ENCODE results near the gene CFAP69.
A peak's percentile ranks its signal among the peaks of the same experiment; 100 is the strongest.

CFAP69 gene

GRCh38 chr7:90216771-90217170 is 28.2 kb upstream of the CFAP69 start:
- no peaks in the 10 kb centered on the region for H3K36me3 ChIP-seq (ENCODE audit: insufficient read depth, low read length)

GRCh38 chr7:90222390-90222789 is 22.6 kb upstream of the CFAP69 start:
- Histone ChIP-seq H3K27me3 (ENCODE audit: control insufficient read depth, insufficient read depth, low read length) (no peaks in the 10 kb centered on the region), H3K4me2 (ENCODE audit: low read length) (no peak overlapping the region), H3K36me3 (ENCODE audit: insufficient read depth, low read length) (no peaks in the 10 kb centered on the region), H3K4me3 (ENCODE audit: low read length) (no peak overlapping the region), H3K4me1 (ENCODE audit: control insufficient read depth, insufficient read depth, low read length) (peaks cover 14% of the 10 kb centered on the region), H3K9ac (ENCODE audit: low read depth, low read length) (no peak overlapping the region), H3K9me3 (replicated peaks; ENCODE audit: low read length) (no peaks in the 10 kb centered on the region)

More at GRCh38 chr7:90216771-90217170, 28.2 kb upstream of the CFAP69 start:
- Histone ChIP-seq H3K27me3 (ENCODE audit: control insufficient read depth, insufficient read depth, low read length) (no peaks in the 10 kb centered on the region), H3K9ac (ENCODE audit: low read depth, low read length) (no peak overlapping the region), H3K4me2 (ENCODE audit: low read length) (no peak overlapping the region), H3K4me3 (ENCODE audit: low read length) (no peak overlapping the region), H3K4me1 (ENCODE audit: control insufficient read depth, insufficient read depth, low read length) (peaks cover 4% of the 10 kb centered on the region), H3K9me3 (replicated peaks; ENCODE audit: low read length) (no peaks in the 10 kb centered on the region)

- Histone ChIP-seq H3K4me2 (ENCODE audit: low read length) (peak overlapping the region; percentile 33), H3K27me3 (ENCODE audit: control insufficient read depth, insufficient read depth, low read length) (no peaks in the 10 kb centered on the region), H3K9ac (ENCODE audit: low read depth, low read length) (no peak overlapping the region), H3K36me3 (ENCODE audit: insufficient read depth, low read length) (no peaks in the 10 kb centered on the region), H3K4me3 (ENCODE audit: low read length) (peak overlapping the region; percentile 37), H3K4me1 (ENCODE audit: control insufficient read depth, insufficient read depth, low read length) (peaks cover 14% of the 10 kb centered on the region), H3K9me3 (replicated peaks; ENCODE audit: low read length) (no peaks in the 10 kb centered on the region)
Observed at GRCh38 chr7:90222811-90223725, 21.9 kb upstream of the CFAP69 start.

- Histone ChIP-seq H3K4me3 (ENCODE audit: low read length) (no peak overlapping the region), H3K4me2 (ENCODE audit: low read length) (no peak overlapping the region), H3K4me1 (ENCODE audit: control insufficient read depth, insufficient read depth, low read length) (peaks cover 14% of the 10 kb centered on the region), H3K9ac (ENCODE audit: low read depth, low read length) (no peak overlapping the region), H3K36me3 (ENCODE audit: insufficient read depth, low read length) (no peaks in the 10 kb centered on the region), H3K9me3 (replicated peaks; ENCODE audit: low read length) (no peaks in the 10 kb centered on the region), H3K27me3 (ENCODE audit: control insufficient read depth, insufficient read depth, low read length) (no peaks in the 10 kb centered on the region)
Observed at GRCh38 chr7:90224195-90224594, 20.8 kb upstream of the CFAP69 start.

GRCh38 chr7:90225181-90225580 is 19.8 kb upstream of the CFAP69 start:
- no peaks in the 10 kb centered on the region for H3K27me3 ChIP-seq (ENCODE audit: control insufficient read depth, insufficient read depth, low read length)
- no peak overlapping the region for H3K4me2 ChIP-seq (ENCODE audit: low read length)
- no peak overlapping the region for H3K9ac ChIP-seq (ENCODE audit: low read depth, low read length)
- H3K9me3 ChIP-seq (replicated peaks; ENCODE audit: low read length), result no peaks in the 10 kb centered on the region
- no peaks in the 10 kb centered on the region for H3K36me3 ChIP-seq (ENCODE audit: insufficient read depth, low read length)
- H3K4me1 ChIP-seq (ENCODE audit: control insufficient read depth, insufficient read depth, low read length), result peaks cover 14% of the 10 kb centered on the region
- H3K4me3 ChIP-seq (ENCODE audit: low read length), result no peak overlapping the region

- no peak overlapping the region for H3K4me3 ChIP-seq (ENCODE audit: low read length)
- H3K9ac ChIP-seq (ENCODE audit: low read depth, low read length), result no peak overlapping the region
- no peaks in the 10 kb centered on the region for H3K36me3 ChIP-seq (ENCODE audit: insufficient read depth, low read length)
- no peaks in the 10 kb centered on the region for H3K9me3 ChIP-seq (replicated peaks; ENCODE audit: low read length)
- H3K27me3 ChIP-seq (ENCODE audit: control insufficient read depth, insufficient read depth, low read length), result no peaks in the 10 kb centered on the region
- no peak overlapping the region for H3K4me2 ChIP-seq (ENCODE audit: low read length)
- H3K4me1 ChIP-seq (ENCODE audit: control insufficient read depth, insufficient read depth, low read length), result peaks cover 14% of the 10 kb centered on the region
Observed at GRCh38 chr7:90225601-90226000, 19.4 kb upstream of the CFAP69 start.

GRCh38 chr7:90227259-90227658 is 17.7 kb upstream of the CFAP69 start:
- no peaks in the 10 kb centered on the region for H3K36me3 ChIP-seq (ENCODE audit: insufficient read depth, low read length)
- H3K4me1 ChIP-seq (ENCODE audit: control insufficient read depth, insufficient read depth, low read length), result peaks cover 14% of the 10 kb centered on the region
- H3K9ac ChIP-seq (ENCODE audit: low read depth, low read length), result no peak overlapping the region
- no peak overlapping the region for H3K4me3 ChIP-seq (ENCODE audit: low read length)
- H3K27me3 ChIP-seq (ENCODE audit: control insufficient read depth, insufficient read depth, low read length), result no peaks in the 10 kb centered on the region
- H3K4me2 ChIP-seq (ENCODE audit: low read length), result no peak overlapping the region
- H3K9me3 ChIP-seq (replicated peaks; ENCODE audit: low read length), result no peaks in the 10 kb centered on the region

GRCh38 chr7:90229682-90230081 is 15.3 kb upstream of the CFAP69 start:
- H3K4me3 ChIP-seq (ENCODE audit: low read length), result no peak overlapping the region
- H3K9ac ChIP-seq (ENCODE audit: low read depth, low read length), result no peak overlapping the region
- no peaks in the 10 kb centered on the region for H3K27me3 ChIP-seq (ENCODE audit: control insufficient read depth, insufficient read depth, low read length)
- H3K4me1 ChIP-seq (ENCODE audit: control insufficient read depth, insufficient read depth, low read length), result no peaks in the 10 kb centered on the region
- no peak overlapping the region for H3K4me2 ChIP-seq (ENCODE audit: low read length)
- no peaks in the 10 kb centered on the region for H3K36me3 ChIP-seq (ENCODE audit: insufficient read depth, low read length)
- H3K9me3 ChIP-seq (replicated peaks; ENCODE audit: low read length), result no peaks in the 10 kb centered on the region

GRCh38 chr7:90230834-90231233 is 14.1 kb upstream of the CFAP69 start:
- no peak overlapping the region for H3K9ac ChIP-seq (ENCODE audit: low read depth, low read length)
- no peaks in the 10 kb centered on the region for H3K36me3 ChIP-seq (ENCODE audit: insufficient read depth, low read length)
- H3K9me3 ChIP-seq (replicated peaks; ENCODE audit: low read length), result no peaks in the 10 kb centered on the region
- H3K4me2 ChIP-seq (ENCODE audit: low read length), result no peak overlapping the region
- H3K27me3 ChIP-seq (ENCODE audit: control insufficient read depth, insufficient read depth, low read length), result no peaks in the 10 kb centered on the region
- no peaks in the 10 kb centered on the region for H3K4me1 ChIP-seq (ENCODE audit: control insufficient read depth, insufficient read depth, low read length)
- H3K4me3 ChIP-seq (ENCODE audit: low read length), result no peak overlapping the region

- Histone ChIP-seq H3K4me2 (ENCODE audit: low read length) (no peak overlapping the region), H3K4me1 (ENCODE audit: control insufficient read depth, insufficient read depth, low read length) (no peaks in the 10 kb centered on the region), H3K4me3 (ENCODE audit: low read length) (no peak overlapping the region), H3K36me3 (ENCODE audit: insufficient read depth, low read length) (no peaks in the 10 kb centered on the region), H3K9me3 (replicated peaks; ENCODE audit: low read length) (no peaks in the 10 kb centered on the region), H3K9ac (ENCODE audit: low read depth, low read length) (no peak overlapping the region), H3K27me3 (ENCODE audit: control insufficient read depth, insufficient read depth, low read length) (no peaks in the 10 kb centered on the region)
Observed at GRCh38 chr7:90231304-90231703, 13.7 kb upstream of the CFAP69 start.

- Histone ChIP-seq H3K27me3 (ENCODE audit: control insufficient read depth, insufficient read depth, low read length) (no peaks in the 10 kb centered on the region), H3K36me3 (ENCODE audit: insufficient read depth, low read length) (no peaks in the 10 kb centered on the region), H3K4me2 (ENCODE audit: low read length) (no peak overlapping the region), H3K4me1 (ENCODE audit: control insufficient read depth, insufficient read depth, low read length) (no peaks in the 10 kb centered on the region), H3K4me3 (ENCODE audit: low read length) (no peak overlapping the region), H3K9me3 (replicated peaks; ENCODE audit: low read length) (no peaks in the 10 kb centered on the region), H3K9ac (ENCODE audit: low read depth, low read length) (no peak overlapping the region)
Observed at GRCh38 chr7:90232430-90232829, 12.5 kb upstream of the CFAP69 start.

GRCh38 chr7:90233569-90233968 is 11.4 kb upstream of the CFAP69 start:
- Histone ChIP-seq H3K9ac (ENCODE audit: low read depth, low read length) (no peak overlapping the region), H3K4me2 (ENCODE audit: low read length) (no peak overlapping the region), H3K4me3 (ENCODE audit: low read length) (no peak overlapping the region), H3K27me3 (ENCODE audit: control insufficient read depth, insufficient read depth, low read length) (no peaks in the 10 kb centered on the region), H3K4me1 (ENCODE audit: control insufficient read depth, insufficient read depth, low read length) (no peaks in the 10 kb centered on the region), H3K9me3 (replicated peaks; ENCODE audit: low read length) (no peaks in the 10 kb centered on the region), H3K36me3 (ENCODE audit: insufficient read depth, low read length) (no peaks in the 10 kb centered on the region)
